ENCODE measurements around the gene SAMD3.
"Not testable (repeated sequence)": the region's sequence is repeated elsewhere in the genome, so short reads cannot be mapped to it uniquely, and the experiment has no call there.

The SAMD3 gene, protein sequence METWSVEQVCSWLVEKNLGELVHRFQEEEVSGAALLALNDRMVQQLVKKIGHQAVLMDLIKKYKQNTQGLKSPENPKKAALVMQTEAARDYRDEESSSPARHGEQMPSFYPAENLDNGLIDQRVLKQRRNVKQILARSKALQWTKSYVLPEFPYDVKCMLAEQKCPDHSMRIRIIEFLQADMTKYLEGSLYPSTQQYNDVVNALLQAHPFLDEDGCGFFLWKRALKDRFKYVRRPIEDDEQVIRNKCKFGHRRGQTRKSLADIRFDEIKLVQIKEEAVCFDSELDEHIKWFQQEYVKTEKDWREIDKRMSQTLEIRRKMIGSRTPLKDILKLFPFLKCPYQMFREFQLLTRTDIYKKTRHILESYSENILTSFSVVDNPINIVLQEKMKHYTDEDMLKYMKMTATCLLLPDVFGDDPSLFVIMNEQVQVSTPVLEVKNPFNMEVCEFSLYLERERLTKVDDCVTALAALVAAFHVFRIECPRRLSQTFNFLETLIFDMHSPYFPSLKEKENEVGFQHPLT

DNA sequence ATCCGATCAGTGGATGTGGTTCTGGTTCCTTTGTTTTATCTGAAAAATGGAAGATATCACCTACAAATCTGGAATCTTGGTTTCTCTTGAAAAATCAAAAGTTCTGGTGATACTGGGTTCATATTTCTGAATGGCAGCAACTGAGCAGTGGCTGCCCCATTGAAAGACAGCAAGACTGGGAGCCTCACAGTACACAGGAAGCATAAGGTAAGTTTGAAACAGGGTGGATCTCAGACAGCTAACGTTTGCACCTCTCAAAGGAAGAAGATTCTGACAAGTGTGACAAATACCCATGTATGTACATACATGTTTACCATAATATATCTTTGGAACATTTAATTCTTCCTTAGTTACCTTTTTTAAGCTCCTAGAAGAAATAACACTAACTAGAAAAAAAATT lies at the start of gene SAMD3:
TSS of gene SAMD3 (minus strand) at position 177 of the 400 bp plus-strand sequence. CDS start 7,678 bp downstream, outside the sequence.
- H3K27me3 Mint-ChIP-seq = peaks cover 1% of the 10 kb centered on the region
- H3K9me3 Mint-ChIP-seq = peaks cover 2% of the 10 kb centered on the region

DNA sequence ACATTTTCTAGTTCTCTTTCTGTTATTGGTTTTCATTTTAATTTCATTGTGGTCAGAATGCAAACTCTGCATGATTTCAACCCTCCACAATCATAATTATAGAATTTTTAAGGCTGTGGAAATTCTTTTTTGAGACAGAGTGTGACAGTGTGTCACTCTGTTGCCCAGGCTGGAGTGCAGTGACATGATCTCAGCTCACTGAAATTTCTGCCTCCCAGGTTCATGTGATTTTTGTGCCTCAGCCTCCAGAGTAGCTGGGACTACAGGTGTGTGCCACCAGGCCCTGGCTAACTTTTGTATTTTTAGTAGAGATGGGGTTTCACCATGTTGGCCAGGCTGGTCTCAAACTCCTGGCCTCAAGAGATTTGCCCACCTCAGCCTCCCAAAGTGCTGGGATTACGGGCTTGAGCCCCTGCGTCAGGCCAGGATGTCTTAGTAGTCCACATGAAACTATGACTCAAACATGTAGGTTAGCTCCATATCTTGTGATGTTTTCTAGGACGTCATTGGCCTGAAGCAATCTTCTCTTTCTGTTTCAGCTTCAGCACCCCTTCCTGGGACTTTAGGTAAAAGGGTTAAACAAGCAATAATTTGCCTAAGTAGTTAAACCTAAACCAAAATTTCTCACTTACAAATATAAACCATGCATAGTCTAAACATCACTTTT lies 47.4 kb upstream of the SAMD3 start:
- DNase-seq (ENCODE audit: low spot score in 2 of 2) = no peak
- Mint-ChIP-seq H3K27ac (peak overlapping the region; percentile 43), H3K27me3 (no peaks in the 10 kb centered on the region)

More for the DNA sequence above, at the start of gene SAMD3:
- Mint-ChIP-seq H3K4me3 (peak within 1 kb of the TSS; percentile 22), H3K27ac (peak within 1 kb of the TSS; percentile 54), H3K36me3 (no peaks in the 10 kb centered on the region), H3K4me1 (peaks cover 7% of the 10 kb centered on the region)
- no peak for ATAC-seq (ENCODE audit: low read depth)
- DNase-seq (ENCODE audit: low spot score in 2 of 2) = no peak

DNA sequence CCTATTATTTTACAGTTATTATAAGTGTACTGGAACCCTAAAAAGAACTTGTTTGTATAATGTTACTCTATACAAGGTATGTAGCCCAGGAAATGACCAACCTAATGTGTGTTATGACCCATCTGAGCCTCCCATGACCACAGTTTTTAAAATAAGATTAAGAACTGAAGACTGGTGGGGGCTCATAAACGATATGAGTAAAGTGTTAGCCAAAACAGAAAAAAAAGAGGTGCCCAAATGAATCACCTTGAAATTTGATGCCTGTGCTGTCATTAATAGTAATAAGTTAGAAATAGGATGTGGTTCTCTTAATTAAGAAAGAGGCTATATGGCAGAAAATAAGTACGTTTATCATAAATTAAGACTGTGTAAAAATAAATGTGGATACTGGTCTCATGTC lies 42.8 kb upstream of the SAMD3 start:
- H3K27ac Mint-ChIP-seq; H3K27me3 Mint-ChIP-seq; H3K36me3 Mint-ChIP-seq; H3K4me3 Mint-ChIP-seq; H3K9me3 Mint-ChIP-seq; DNase-seq (ENCODE audit: low spot score in 2 of 2); ATAC-seq (ENCODE audit: low read depth): not testable (repeated sequence)
- H3K4me1 Mint-ChIP-seq = peaks cover 16% of the 10 kb centered on the region

More for the DNA sequence above, 47.4 kb upstream of the SAMD3 start:
- Mint-ChIP-seq H3K4me1 (peaks cover 5% of the 10 kb centered on the region), H3K9me3 (peaks cover 9% of the 10 kb centered on the region), H3K4me3 (no peak overlapping the region), H3K36me3 (peaks cover 13% of the 10 kb centered on the region)
- peak; percentile 53 for ATAC-seq (ENCODE audit: low read depth)

DNA sequence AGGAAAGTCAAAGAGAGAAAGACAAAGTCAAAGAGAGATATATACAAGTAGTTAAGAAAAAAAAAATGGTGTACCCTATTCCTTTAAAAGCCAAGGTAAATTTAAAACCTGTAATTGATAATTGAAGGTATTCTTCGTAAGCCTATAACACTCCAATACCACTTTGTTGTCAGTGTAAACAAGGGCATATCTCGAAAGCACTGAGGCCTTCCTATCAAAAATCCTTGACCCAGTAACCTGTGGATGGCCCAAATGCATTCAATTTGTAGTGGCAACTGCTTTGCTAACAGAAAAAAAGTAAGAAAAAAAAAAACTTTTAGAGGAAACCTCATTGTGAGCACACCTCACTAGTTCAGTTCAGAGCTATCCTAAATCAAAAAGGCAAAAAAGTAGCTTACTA lies 39.3 kb upstream of the SAMD3 start:
- DNase-seq (ENCODE audit: low spot score in 2 of 2) (no peak), ATAC-seq (ENCODE audit: low read depth) (no peak)
- Mint-ChIP-seq H3K27ac (peak overlapping the region; percentile 92), H3K36me3 (peaks cover 4% of the 10 kb centered on the region), H3K4me1 (peaks cover 30% of the 10 kb centered on the region), H3K27me3 (no peaks in the 10 kb centered on the region), H3K9me3 (peaks cover 6% of the 10 kb centered on the region), H3K4me3 (peak overlapping the region; percentile 88)

DNA sequence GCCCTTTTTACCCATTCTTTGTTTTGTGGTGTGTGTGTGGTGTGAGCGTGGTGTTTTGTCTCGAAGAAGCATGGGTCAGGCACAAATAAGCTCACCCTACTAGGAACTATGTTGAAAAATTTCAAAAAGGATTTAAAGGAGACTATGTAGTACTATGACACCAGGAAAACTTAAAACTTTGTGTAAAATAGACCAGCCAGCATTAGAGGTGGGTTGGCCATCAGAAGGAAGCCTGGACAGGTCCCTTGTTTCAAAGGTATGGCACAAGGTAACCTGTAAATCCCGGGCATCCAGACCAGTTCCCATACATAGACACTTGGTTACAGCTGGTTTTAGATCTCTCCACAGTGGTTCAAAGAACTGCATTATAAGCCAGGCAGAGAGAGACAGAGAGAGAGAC lies 38.8 kb upstream of the SAMD3 start:
- not testable (repeated sequence) for H3K36me3 Mint-ChIP-seq; DNase-seq (ENCODE audit: low spot score in 2 of 2); H3K9me3 Mint-ChIP-seq; H3K27me3 Mint-ChIP-seq; ATAC-seq (ENCODE audit: low read depth)
- Mint-ChIP-seq H3K4me3 (peak overlapping the region; percentile 88), H3K4me1 (peaks cover 30% of the 10 kb centered on the region), H3K27ac (peak overlapping the region; percentile 92)

DNA sequence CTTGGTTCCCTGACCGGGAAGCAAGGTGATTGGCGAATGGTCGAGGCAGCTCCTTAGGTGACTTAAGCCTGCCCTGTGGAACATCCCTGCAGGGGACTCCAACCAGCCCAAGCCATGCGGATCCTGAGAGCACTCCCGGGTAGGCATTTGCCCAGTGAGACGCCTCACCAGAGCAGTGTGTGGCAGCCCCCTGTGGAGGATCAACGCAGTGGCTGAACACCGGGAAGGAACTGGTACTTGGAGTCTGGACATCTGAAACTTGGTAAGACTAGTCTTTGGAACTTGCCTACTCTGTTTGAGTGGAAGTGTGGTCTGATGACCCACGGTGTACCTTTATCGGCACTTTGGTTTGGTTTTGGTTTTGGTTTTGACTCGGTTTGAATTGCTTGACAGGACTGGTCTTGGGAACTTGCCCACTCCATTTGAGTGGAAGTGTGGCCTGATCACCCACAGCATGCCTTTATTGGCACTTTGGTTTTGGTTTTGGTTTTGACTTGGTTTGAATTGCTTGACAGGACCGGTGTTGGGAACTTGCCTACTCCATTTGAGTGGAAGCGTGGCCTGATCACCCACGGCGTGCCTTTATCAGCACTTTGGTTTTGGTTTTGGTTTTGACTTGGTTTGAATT lies 38.0 kb upstream of the SAMD3 start:
- H3K27me3 Mint-ChIP-seq, H3K9me3 Mint-ChIP-seq, H3K36me3 Mint-ChIP-seq: not testable (repeated sequence)
- Mint-ChIP-seq H3K4me1 (peaks cover 27% of the 10 kb centered on the region), H3K4me3 (peak overlapping the region; percentile 88), H3K27ac (peak overlapping the region; percentile 92)
- ATAC-seq (ENCODE audit: low read depth) (peak; percentile 34), DNase-seq (ENCODE audit: low spot score in 2 of 2) (peak; percentile 20 to 33)

DNA sequence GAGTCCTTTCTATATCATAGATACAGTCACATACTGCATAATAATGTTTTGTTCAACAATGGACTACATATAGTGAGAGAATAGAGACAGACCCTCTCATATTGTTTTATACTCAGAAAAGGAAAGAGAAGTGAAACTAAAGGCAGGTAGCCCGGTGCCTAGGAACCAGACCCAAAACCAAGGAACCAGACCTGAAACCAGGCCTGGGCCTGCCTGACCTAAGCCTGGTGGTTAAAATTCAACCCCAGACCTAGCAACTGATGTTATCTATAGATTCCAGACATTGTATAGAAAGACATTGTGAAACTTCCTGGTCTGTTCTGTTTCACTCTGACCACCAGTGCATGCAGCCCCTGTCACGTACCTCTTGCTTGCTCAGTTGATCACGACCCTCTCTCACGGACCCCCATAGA lies 37.3 kb upstream of the SAMD3 start:
- peak overlapping the region; percentile 92 for H3K27ac Mint-ChIP-seq
- H3K36me3 Mint-ChIP-seq, H3K27me3 Mint-ChIP-seq, H3K9me3 Mint-ChIP-seq: not testable (repeated sequence)
- peak; percentile 12 to 31 for DNase-seq (ENCODE audit: low spot score in 2 of 2)
- peak overlapping the region; percentile 88 for H3K4me3 Mint-ChIP-seq
- H3K4me1 Mint-ChIP-seq = peaks cover 27% of the 10 kb centered on the region
- ATAC-seq (ENCODE audit: low read depth) = peak; percentile 69

DNA sequence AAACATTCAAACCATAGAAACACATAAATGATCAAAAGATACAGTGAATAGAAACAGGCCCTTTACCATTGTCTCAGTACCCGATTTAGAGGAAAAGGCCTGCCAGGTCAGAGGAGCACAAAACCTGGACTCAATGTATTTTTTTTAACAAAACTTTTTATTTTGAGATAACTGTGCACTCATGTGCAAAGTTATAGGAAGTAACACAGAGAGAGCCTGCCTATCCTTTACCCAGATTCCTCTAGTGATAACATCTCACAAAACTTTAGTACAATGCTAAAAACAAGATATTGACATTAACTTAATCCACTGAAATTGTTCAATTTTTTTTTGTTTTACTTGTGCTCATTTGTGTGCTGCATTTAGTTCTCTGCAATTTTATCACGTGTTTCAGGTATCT lies 36.8 kb upstream of the SAMD3 start:
- ATAC-seq (ENCODE audit: low read depth) = peak; percentile 68
- peak overlapping the region; percentile 88 for H3K4me3 Mint-ChIP-seq
- no peak for DNase-seq (ENCODE audit: low spot score in 2 of 2)
- peaks cover 27% of the 10 kb centered on the region for H3K4me1 Mint-ChIP-seq
- peak overlapping the region; percentile 92 for H3K27ac Mint-ChIP-seq
- peaks cover 6% of the 10 kb centered on the region for H3K9me3 Mint-ChIP-seq
- H3K36me3 Mint-ChIP-seq = peaks cover 4% of the 10 kb centered on the region
- no peaks in the 10 kb centered on the region for H3K27me3 Mint-ChIP-seq

DNA sequence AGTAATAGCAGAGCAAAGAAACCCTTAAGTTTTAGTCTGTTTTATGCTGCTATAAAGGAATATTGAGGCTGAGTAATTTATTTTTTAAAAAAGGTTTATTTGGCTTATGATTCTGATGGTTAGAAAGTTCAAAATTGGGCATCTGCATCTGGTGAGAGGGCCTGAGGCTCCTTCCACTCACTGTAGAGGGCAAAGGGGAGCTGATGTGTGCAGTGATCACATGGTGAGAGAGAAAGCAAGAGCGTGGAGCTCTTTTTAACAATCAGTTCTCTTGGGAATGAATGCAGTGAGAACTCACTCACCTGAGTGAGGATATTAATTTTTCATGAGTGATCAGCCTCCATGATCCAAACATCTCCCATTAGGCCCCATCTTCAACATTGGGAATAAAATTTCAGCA lies 36.4 kb upstream of the SAMD3 start:
- Mint-ChIP-seq H3K4me1 (peaks cover 27% of the 10 kb centered on the region), H3K9me3 (peaks cover 6% of the 10 kb centered on the region), H3K36me3 (peaks cover 4% of the 10 kb centered on the region), H3K27ac (peak overlapping the region; percentile 92), H3K4me3 (no peak overlapping the region), H3K27me3 (no peaks in the 10 kb centered on the region)
- ATAC-seq (ENCODE audit: low read depth) (peak; percentile 40), DNase-seq (ENCODE audit: low spot score in 2 of 2) (no peak)

DNA sequence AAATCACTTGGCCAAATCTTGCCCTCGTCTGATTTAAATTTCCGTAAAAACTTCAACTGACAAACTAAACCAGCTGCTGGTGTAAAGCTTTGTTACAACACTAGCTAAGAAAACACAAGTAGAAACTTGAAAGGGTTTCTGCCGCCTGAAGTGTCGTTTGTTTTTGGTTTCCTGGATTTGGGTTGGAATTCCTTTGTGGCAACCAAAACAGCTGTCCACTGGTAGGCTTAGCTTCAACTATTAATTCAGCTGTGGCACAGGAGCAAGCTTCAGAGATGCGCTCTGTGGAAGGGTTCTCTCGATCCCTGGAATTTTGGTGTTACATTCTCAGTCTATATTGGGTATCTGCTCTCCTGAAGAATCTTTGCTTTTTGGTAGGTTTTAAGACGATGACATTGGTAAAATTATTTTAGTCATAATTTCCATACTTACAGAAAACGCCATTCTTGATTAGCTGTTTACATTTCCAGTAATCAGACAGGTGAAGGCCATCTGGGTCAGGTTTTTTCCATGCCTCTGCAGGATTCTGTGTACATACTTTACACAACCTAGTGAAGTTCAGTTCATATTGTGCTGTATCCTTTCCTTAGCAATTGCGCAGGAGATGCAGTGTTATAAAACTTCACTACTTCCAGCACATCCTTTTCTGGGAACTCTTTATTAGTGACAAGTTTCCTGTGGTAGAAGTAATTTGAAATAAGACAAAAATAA lies 29.9 kb upstream of the SAMD3 start:
- H3K4me3 Mint-ChIP-seq = no peak overlapping the region
- no peaks in the 10 kb centered on the region for H3K9me3 Mint-ChIP-seq
- H3K27ac Mint-ChIP-seq = no peak overlapping the region
- H3K4me1 Mint-ChIP-seq = no peaks in the 10 kb centered on the region
- DNase-seq (ENCODE audit: low spot score in 2 of 2) = no peak
- ATAC-seq (ENCODE audit: low read depth) = no peak
- no peaks in the 10 kb centered on the region for H3K36me3 Mint-ChIP-seq
- H3K27me3 Mint-ChIP-seq = no peaks in the 10 kb centered on the region

DNA sequence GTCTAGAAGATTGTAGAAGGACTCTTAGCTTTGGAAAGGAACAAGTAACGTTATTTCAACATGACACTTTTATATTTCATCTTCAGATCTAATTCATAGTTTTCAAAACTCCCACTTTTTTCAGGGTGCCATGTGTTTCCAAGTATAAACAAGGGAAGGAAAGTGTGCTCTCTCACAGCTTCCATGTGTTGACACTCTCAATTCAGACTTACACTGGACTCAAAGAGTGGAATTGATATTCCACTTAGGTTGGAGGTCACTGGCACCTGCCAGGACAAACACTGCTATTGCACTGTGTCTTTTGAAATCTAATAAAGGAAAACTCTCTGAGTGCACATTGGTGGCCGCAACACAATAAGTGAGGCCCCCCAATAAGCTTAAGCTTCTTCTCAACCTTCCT lies 22.5 kb upstream of the SAMD3 start:
- Mint-ChIP-seq H3K9me3 (no peaks in the 10 kb centered on the region), H3K4me3 (no peak overlapping the region), H3K4me1 (no peaks in the 10 kb centered on the region), H3K27ac (no peak overlapping the region), H3K27me3 (no peaks in the 10 kb centered on the region), H3K36me3 (no peaks in the 10 kb centered on the region)
- DNase-seq (ENCODE audit: low spot score in 2 of 2) (no peak), ATAC-seq (ENCODE audit: low read depth) (no peak)

DNA sequence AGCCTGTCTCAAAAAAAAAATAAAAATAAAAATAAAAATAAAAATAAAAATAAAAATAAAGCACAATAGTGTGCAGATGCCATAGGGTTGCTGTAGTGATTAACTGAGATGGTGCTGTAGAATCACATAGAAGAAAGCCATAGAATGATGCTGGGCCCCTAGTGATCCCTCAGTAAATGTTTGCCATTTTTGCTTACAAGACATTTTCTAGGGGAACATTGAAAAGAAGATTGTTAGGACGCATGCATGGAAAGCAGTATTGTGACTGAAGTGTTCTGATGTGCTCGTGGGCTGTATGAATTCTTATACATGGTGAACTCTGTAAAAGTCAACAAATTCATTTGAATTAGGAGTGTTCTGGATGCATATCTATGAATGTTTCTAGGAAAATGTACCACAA lies 22.0 kb upstream of the SAMD3 start:
- DNase-seq (ENCODE audit: low spot score in 2 of 2) (no peak), ATAC-seq (ENCODE audit: low read depth) (no peak)
- H3K36me3 Mint-ChIP-seq = no peaks in the 10 kb centered on the region
- no peaks in the 10 kb centered on the region for H3K9me3 Mint-ChIP-seq
- H3K27ac Mint-ChIP-seq = no peak overlapping the region
- no peak overlapping the region for H3K4me3 Mint-ChIP-seq
- no peaks in the 10 kb centered on the region for H3K27me3 Mint-ChIP-seq
- H3K4me1 Mint-ChIP-seq = no peaks in the 10 kb centered on the region

DNA sequence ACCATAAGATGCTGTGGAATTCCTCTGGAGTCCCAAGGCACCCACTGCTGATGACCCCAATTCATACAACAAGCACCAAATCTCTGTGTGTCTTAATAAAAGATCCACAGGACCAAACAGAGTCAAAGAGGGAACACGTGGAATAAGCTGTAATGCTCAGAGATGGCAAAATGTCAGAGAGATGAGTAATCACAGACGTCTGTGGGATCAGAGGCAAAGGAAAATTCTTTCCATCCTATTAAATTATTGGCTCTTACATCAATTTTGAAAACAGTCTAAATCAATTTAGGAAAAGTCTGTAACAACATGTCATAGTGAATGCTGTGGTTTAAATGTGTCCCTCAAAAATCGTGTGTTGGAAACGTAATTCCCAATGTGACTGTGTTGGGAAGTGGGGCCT lies 17.5 kb upstream of the SAMD3 start:
- H3K4me3 Mint-ChIP-seq = no peak overlapping the region
- ATAC-seq (ENCODE audit: low read depth) = no peak
- H3K9me3 Mint-ChIP-seq = no peaks in the 10 kb centered on the region
- H3K27me3 Mint-ChIP-seq = no peaks in the 10 kb centered on the region
- H3K4me1 Mint-ChIP-seq = no peaks in the 10 kb centered on the region
- H3K36me3 Mint-ChIP-seq = no peaks in the 10 kb centered on the region
- no peak for DNase-seq (ENCODE audit: low spot score in 2 of 2)
- no peak overlapping the region for H3K27ac Mint-ChIP-seq
